Measurements from ENCODE around the gene PRPSAP1.

Gene PRPSAP1

GRCh38 chr17:76264755-76265623, 88.7 kb downstream of the PRPSAP1 start, which contains the start of gene UBALD2:
TSS of gene UBALD2 (plus strand) at chr17:76265348. CDS start at chr17:76265506, 158 bp downstream.
- peak; percentile 100 for DNase-seq

DNA sequence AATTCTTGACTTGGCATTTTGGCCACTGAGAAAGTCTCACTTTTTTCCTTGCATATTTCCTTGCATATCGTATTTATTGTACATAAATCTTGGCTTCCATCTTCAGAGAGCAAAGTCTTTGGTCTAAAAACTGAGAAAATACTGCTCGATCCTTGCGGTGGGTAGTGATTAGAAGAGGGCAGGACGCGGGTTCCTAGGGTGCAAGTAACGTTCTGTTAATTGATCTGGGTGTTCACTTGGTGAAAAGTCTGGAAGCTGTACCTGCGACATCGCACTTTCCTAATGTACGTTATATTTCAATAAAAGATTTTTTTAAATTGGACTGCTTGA, 89.3 kb downstream of the PRPSAP1 start:
- no peak for DNase-seq

GRCh38 chr17:76263896-76264295, 89.8 kb downstream of the PRPSAP1 start:
- no peak for DNase-seq

DNA sequence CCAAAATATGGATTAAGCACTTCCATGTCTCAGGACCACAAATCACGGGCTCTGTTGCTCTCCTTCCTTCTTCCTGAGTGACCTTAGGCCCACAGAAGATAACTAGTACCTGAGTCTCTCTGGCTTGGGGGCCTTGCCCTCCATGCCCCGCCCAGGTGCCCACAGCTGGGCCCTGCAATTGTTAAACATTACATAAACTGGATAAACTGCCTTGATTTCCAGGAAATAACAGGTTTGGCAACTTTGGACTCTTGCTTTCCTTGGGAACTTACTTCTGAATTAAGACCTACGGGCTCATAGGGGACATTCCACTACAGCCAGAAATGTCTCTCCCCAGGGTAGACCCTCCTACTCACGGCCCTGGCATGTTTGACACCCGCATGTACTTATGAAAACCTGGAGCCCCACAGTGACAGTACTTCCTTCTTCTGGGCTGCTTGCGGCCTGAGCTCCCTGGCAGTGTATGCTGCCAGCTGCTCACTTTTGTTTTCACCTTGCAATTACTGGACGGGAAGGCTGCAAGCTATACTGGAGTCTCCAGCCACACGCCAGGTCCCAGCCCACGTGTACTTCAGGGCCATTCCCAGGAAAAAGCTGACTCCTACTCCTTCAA, 90.9 kb downstream of the PRPSAP1 start:
- peak; percentile 94 to 97 for DNase-seq

GRCh38 chr17:76261421-76262215, 92.1 kb downstream of the PRPSAP1 start:
- no peak for DNase-seq

GRCh38 chr17:76260669-76261068, 93.0 kb downstream of the PRPSAP1 start:
- no peak for DNase-seq

DNA sequence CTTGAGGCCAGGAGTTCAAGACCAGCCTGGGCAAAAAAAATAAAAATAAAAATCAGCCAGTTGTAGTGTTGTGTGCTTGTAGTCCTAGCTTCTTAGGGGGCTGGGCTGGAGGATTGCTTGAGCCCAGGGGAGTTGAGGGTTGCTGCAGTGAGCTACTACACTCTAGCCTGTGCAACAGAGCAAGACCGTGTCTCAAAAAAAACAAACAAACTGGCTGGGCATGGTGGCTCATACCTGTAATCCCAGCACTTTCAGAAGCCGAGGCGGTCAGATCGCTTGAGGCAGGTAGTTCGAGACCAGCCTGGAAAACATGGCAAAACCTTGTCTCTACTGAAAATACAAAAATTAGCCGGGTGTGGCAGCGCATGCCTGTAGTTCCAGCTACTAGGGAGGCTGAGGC, 93.5 kb downstream of the PRPSAP1 start:
- no peak for DNase-seq
